Neural progenitor cell (in vitro differentiated cells): ENCODE measurements around the gene MRPS34.

Experiments
- EZH2 ChIP-seq: fragments of 200-600 bp; sonication (generic); IDR thresholded peaks from 2 replicates; pipeline ENCODE4 v1.6.1; 2017; ENCODE audit warnings: antibody characterized with exemption, mild to moderate bottlenecking, moderate library complexity
- TF ChIP-seq, protein P1 (sequence below): fragments of 200-600 bp; sonication (generic); IDR thresholded peaks from 2 replicates; pipeline ENCODE4 v1.5.1; 2017; ENCODE audit warnings: antibody characterized with exemption, mild to moderate bottlenecking

DNA sequence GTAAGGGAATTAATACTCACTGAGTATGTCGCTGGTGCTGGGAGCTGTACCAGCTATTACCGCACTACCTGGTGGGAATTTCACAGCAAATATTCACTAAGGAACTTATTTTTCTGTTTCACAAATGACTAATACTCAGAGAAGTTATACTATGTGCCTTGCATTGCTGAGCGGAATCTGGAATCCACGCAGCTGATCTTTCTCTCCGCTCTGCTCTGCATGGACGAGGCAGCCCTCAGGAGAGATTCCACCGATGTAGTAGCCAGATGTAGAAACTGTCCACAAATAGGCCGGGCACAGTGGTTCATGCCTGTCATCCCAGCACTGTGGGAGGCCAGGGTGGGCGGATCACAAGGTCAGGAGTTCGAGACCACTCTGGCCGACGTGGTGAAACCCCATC, 18.7 kb downstream of the MRPS34 start:
- TF ChIP-seq, protein P1, sequence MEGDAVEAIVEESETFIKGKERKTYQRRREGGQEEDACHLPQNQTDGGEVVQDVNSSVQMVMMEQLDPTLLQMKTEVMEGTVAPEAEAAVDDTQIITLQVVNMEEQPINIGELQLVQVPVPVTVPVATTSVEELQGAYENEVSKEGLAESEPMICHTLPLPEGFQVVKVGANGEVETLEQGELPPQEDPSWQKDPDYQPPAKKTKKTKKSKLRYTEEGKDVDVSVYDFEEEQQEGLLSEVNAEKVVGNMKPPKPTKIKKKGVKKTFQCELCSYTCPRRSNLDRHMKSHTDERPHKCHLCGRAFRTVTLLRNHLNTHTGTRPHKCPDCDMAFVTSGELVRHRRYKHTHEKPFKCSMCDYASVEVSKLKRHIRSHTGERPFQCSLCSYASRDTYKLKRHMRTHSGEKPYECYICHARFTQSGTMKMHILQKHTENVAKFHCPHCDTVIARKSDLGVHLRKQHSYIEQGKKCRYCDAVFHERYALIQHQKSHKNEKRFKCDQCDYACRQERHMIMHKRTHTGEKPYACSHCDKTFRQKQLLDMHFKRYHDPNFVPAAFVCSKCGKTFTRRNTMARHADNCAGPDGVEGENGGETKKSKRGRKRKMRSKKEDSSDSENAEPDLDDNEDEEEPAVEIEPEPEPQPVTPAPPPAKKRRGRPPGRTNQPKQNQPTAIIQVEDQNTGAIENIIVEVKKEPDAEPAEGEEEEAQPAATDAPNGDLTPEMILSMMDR, result no peak
- TF ChIP-seq EZH2, result no peak
